Rectal smooth muscle tissue (tissue), 1 donor: ENCODE results near the gene RAB44.

Source experiments
- H3K27ac ChIP-seq: one replicate; pipeline ENCODE4 v1.7.0; 2013; ENCODE audit warnings: low read depth, low read length, inconsistent platforms
- H3K27me3 ChIP-seq: one replicate; pipeline ENCODE4 v1.7.0; 2013; ENCODE audit warnings: low read length; ENCODE audit not compliant: control insufficient read depth, insufficient read depth
- H3K36me3 ChIP-seq: one replicate; pipeline ENCODE4 v1.7.0; 2013; ENCODE audit warnings: low read length; ENCODE audit not compliant: control insufficient read depth, insufficient read depth
- H3K4me1 ChIP-seq: one replicate; pipeline ENCODE4 v1.7.0; 2013; ENCODE audit warnings: low read length; ENCODE audit not compliant: control insufficient read depth, insufficient read depth
- H3K4me3 ChIP-seq: one replicate; pipeline ENCODE4 v1.7.0; 2013; ENCODE audit warnings: low read length
- H3K9ac ChIP-seq: one replicate; pipeline ENCODE4 v1.7.0; 2013; ENCODE audit warnings: low read length

Gene RAB44

DNA sequence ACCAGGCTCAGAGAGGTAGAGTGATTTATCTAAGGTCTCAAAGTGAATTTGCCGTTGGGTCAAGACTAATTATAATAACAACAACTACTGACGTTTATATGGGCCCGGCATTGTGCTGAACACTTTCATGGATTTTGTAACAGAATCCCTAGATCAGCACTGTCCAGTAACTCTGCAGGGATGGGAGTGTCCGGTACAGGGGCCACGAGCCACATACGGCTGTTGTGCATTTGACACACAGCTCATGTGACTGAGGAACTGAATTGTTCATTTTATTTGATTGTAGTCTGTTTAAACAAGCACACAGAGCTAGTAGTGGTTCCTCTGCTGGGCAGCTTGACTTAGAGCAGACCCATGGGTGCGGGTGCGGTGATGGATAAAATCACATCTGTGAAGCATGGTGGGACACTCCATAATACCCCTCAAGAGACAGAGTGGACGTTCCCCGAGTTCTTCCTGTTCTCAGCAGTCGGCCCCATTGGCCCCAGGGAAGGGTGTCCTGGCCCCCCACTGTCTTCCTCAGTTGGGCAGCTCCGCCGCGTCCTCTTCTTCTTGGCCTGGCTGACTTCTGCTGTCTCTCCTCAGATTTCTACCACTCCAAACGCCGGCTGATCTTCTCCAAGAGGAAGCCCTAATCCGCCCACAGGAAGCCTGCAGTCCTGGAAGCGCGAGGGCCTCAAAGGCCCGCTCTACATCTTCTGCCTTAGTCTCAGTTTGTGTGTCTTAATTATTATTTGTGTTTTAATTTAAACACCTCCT is 12.3 kb upstream of the RAB44 start:
- Histone ChIP-seq H3K4me3 (no peak overlapping the region), H3K9ac (no peak overlapping the region), H3K27me3 (no peaks in the 10 kb centered on the region), H3K4me1 (peaks cover 7% of the 10 kb centered on the region), H3K27ac (no peak overlapping the region), H3K36me3 (peaks cover 24% of the 10 kb centered on the region)

DNA sequence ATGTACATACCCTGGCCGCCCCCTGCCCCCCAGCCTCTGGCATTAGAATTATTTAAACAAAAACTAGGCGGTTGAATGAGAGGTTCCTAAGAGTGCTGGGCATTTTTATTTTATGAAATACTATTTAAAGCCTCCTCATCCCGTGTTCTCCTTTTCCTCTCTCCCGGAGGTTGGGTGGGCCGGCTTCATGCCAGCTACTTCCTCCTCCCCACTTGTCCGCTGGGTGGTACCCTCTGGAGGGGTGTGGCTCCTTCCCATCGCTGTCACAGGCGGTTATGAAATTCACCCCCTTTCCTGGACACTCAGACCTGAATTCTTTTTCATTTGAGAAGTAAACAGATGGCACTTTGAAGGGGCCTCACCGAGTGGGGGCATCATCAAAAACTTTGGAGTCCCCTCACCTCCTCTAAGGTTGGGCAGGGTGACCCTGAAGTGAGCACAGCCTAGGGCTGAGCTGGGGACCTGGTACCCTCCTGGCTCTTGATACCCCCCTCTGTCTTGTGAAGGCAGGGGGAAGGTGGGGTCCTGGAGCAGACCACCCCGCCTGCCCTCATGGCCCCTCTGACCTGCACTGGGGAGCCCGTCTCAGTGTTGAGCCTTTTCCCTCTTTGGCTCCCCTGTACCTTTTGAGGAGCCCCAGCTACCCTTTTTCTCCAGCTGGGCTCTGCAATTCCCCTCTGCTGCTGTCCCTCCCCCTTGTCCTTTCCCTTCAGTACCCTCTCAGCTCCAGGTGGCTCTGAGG is 11.5 kb upstream of the RAB44 start:
- H3K36me3 ChIP-seq: peaks cover 24% of the 10 kb centered on the region
- no peak overlapping the region for H3K4me3 ChIP-seq
- no peak overlapping the region for H3K27ac ChIP-seq
- no peaks in the 10 kb centered on the region for H3K27me3 ChIP-seq
- peaks cover 3% of the 10 kb centered on the region for H3K4me1 ChIP-seq
- no peak overlapping the region for H3K9ac ChIP-seq

DNA sequence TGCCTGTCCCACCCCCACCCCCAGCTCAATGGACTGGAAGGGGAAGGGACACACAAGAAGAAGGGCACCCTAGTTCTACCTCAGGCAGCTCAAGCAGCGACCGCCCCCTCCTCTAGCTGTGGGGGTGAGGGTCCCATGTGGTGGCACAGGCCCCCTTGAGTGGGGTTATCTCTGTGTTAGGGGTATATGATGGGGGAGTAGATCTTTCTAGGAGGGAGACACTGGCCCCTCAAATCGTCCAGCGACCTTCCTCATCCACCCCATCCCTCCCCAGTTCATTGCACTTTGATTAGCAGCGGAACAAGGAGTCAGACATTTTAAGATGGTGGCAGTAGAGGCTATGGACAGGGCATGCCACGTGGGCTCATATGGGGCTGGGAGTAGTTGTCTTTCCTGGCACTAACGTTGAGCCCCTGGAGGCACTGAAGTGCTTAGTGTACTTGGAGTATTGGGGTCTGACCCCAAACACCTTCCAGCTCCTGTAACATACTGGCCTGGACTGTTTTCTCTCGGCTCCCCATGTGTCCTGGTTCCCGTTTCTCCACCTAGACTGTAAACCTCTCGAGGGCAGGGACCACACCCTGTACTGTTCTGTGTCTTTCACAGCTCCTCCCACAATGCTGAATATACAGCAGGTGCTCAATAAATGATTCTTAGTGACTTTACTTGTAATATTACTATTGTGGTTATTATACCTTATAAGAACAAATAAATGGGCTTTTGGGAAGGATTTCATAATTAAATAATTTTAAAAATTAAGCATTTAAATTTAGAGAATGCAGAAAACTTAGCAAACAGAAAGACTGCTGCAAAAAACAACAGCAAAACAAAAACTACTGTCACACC is 10.7 kb upstream of the RAB44 start:
- no peak overlapping the region for H3K4me3 ChIP-seq
- no peak overlapping the region for H3K27ac ChIP-seq
- H3K4me1 ChIP-seq: peaks cover 3% of the 10 kb centered on the region
- no peak overlapping the region for H3K9ac ChIP-seq
- no peaks in the 10 kb centered on the region for H3K27me3 ChIP-seq
- peaks cover 24% of the 10 kb centered on the region for H3K36me3 ChIP-seq

DNA sequence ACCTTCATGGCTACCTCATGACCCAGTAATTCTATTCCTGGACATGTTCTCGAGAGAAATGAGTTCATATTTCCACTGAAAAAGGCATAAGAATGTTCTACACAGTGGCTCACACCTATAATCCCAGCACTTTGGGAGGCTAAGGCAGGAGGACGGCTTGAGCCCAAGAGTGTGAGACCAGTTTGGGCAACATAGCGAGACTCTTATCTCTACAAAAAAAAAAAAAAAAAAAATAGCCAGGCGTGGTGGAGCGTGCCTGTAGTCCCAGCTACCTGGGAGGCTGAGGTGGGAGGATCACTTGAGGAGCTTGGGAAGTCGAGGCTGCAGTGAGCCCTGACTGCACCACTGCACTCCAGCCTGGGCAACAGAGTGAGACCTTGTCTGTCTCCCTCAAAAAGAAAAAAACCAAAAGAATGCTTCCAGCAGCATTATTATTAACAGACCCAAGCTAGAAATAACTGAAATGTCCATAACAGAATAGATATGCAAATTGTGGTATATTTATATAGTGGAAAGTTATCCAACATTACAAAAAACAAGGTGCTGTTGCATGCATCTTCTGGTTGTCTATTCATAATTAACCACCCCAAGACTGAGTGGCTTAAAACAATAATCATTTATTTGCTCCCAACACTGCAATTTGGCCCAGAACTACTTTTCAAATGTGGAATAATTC is 9.4 kb upstream of the RAB44 start:
- Histone ChIP-seq H3K4me1 (no peaks in the 10 kb centered on the region), H3K4me3 (no peak overlapping the region), H3K36me3 (peaks cover 24% of the 10 kb centered on the region), H3K9ac (no peak overlapping the region), H3K27ac (no peak overlapping the region), H3K27me3 (no peaks in the 10 kb centered on the region)

DNA sequence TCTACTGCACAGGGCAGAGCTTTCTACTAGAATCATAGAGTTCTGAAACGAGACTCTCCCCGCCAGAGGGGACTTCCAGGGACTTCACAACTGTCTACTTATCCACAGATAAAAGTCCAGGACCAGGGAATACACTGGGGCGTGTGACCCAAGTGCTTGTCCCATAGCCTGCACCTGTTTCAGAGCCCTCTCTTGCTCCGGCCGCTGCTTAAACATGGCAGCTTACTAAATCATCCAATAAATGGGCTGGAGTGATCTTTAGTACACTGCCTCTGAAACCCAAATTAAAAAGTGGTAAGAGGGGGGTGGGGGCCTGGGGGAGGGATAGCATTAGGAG is 8.9 kb upstream of the RAB44 start:
- Histone ChIP-seq H3K27ac (no peak overlapping the region), H3K36me3 (peaks cover 21% of the 10 kb centered on the region), H3K27me3 (no peaks in the 10 kb centered on the region), H3K9ac (no peak overlapping the region), H3K4me1 (no peaks in the 10 kb centered on the region), H3K4me3 (no peak overlapping the region)

DNA sequence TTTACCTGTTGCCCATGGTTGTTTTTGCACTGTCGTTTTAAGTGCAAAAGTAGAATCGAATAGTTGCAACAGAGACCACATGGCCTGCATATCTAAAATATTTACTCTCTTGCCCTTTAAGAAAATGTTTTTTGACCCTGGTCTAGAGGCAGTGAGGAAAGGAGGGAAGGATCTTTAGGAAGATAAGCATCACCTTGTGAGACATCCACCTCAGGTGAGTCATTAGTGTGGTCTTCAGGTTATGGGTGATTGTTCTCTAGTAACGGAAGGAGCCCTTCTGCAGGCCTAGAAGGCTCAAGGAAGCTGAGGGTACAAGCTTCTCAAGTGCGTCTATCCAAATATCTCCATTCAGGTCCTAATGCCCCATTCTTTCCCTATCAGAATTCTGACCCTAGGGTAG is 6.6 kb upstream of the RAB44 start:
- H3K27me3 ChIP-seq: no peaks in the 10 kb centered on the region
- peaks cover 9% of the 10 kb centered on the region for H3K36me3 ChIP-seq
- no peak overlapping the region for H3K4me3 ChIP-seq
- no peak overlapping the region for H3K27ac ChIP-seq
- H3K4me1 ChIP-seq: no peaks in the 10 kb centered on the region
- H3K9ac ChIP-seq: no peak overlapping the region

DNA sequence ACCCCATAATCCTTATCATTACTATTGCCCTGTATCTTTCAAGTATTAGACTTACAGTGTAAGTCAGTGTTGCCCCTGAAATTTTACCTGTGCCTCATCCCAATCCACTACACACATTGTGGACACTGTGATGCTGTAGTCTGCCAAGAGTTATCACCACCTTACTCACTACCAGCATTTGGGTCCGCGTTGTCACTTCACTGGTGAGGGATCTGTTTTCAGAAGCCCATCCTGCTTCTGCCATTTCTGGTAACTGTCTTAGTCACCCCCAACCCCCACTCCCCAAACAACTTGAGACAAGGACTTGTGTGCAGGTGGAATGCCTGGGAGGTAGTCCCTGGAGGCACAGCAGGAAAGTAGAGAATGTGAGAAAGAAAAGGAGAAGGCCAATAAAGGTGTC is 6.0 kb upstream of the RAB44 start:
- Histone ChIP-seq H3K9ac (no peak overlapping the region), H3K27ac (no peak overlapping the region), H3K27me3 (no peaks in the 10 kb centered on the region), H3K4me1 (no peaks in the 10 kb centered on the region), H3K36me3 (peaks cover 5% of the 10 kb centered on the region), H3K4me3 (no peak overlapping the region)

DNA sequence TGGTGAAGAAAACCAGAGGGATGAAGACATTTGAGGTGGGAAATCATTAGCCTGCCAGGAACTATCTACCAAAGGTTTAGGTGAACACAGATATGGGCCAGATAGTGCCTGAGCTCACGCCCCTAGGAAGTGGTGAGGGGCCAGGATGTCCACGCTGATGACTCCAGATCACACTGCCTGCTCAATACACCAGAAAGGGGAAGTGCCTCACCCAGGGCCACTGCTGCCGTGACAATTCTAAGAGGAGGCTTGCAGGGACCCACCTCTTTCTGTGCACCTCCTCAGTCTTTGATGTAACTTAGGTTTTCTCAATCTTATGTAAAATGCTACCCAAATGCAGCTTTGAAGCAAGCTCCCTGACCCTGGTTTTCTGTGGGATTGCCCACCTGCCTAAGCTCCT is 5.4 kb upstream of the RAB44 start:
- H3K27me3 ChIP-seq: no peaks in the 10 kb centered on the region
- no peak overlapping the region for H3K27ac ChIP-seq
- H3K9ac ChIP-seq: no peak overlapping the region
- no peaks in the 10 kb centered on the region for H3K36me3 ChIP-seq
- H3K4me1 ChIP-seq: no peaks in the 10 kb centered on the region
- H3K4me3 ChIP-seq: no peak overlapping the region

DNA sequence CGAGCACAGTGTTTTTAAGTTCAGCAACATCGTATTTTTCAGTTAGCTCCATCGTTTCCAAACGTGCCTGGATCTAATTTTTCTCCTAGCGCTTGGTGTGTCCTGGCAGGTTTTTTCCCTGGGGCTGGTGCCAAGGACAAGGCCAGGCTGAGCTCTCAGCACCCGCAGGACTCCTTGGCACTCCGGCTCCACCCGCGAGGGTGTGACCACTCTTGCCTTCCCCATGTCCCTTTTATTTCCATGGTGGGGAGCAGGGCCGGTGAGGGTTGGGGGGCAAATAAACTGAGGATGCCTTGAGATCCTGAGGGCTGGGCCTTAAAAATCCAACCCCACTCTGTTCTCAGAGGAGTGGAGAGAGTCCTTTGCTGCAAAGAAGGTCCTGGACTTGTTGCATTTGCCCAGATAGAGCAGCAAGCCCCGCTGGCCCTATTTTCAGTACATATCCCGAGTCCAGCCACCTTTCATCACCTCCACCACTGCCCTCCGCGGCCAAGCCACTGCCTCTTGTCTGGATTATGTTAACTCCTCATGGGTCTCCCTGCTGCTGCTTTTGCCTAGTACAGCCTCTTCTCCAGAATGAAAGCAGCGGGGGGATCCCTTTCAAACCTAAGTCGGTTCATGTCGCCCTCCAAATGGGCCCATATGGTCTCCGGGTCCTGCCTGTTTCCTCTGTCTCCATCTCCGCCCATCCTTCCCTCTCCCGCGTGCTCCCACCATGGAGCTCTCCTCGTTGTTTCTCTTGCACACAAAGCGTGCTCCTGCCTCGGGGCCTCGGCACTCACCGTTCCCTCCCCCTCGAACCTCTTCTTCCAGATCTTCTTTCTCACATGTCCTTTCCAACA is 4.5 kb upstream of the RAB44 start:
- H3K4me3 ChIP-seq: no peak overlapping the region
- H3K27ac ChIP-seq: no peak overlapping the region
- H3K36me3 ChIP-seq: no peaks in the 10 kb centered on the region
- H3K27me3 ChIP-seq: no peaks in the 10 kb centered on the region
- no peaks in the 10 kb centered on the region for H3K4me1 ChIP-seq
- H3K9ac ChIP-seq: no peak overlapping the region

DNA sequence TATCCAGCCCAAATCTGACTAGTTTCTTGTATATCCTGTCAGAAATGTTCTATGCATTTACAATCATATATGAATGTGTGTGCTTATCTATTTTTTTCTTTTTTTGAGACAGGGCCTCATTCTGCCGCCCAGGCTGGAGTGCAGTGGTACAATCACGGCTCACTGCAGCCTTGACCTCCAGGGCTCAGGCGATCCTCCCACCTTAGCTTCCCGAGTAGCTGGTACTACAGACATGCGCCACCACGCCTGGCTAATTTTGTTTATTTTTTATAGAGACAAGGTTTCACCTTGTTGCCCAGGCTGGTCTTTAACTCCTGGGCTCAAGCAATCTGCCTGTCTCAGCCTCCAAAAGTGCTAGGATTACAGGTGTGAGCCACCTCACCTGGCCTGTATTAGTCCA is 3.0 kb upstream of the RAB44 start:
- Histone ChIP-seq H3K36me3 (no peaks in the 10 kb centered on the region), H3K4me3 (no peak overlapping the region), H3K27ac (no peak overlapping the region), H3K9ac (no peak overlapping the region), H3K27me3 (no peaks in the 10 kb centered on the region), H3K4me1 (no peaks in the 10 kb centered on the region)

DNA sequence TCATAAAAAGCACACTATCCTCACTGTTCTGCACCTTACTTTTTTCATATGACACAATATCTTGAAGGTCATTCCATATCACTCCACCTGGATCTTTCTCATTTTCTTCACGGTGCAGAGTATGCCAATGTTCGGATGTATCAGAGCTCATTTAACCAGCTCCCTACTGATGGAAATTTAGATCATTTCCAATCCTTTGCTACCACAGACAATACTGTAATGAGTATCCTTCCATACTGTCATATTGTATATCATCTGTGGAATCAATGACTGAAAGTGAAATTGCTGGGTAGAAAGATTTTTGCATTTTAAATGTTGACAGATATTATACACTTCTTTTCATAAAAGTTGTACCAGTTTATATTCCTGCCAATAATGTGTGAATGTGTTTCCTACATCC is 2.2 kb upstream of the RAB44 start:
- H3K4me1 ChIP-seq: no peaks in the 10 kb centered on the region
- H3K27me3 ChIP-seq: no peaks in the 10 kb centered on the region
- no peak overlapping the region for H3K4me3 ChIP-seq
- H3K9ac ChIP-seq: no peak overlapping the region
- no peaks in the 10 kb centered on the region for H3K36me3 ChIP-seq
- H3K27ac ChIP-seq: no peak overlapping the region
